ENCODE measurements around the gene TSGA10IP. TPM values are rescaled to one million over a fixed set of nuclear protein-coding genes. Genes with fewer than 3 reads are reported as not detected.

TSGA10IP gene
- total and polyA plus RNA-seq, 10 of the 15 experiments (the other 5 are each of a cell fraction or from before 2014, with no cell fraction given), result not detected

- TF ChIP-seq PKNOX1 (IDR thresholded peaks at IDR 0.05) (peak; percentile 85), SPI1 (IDR thresholded peaks at IDR 0.05; ENCODE audit: borderline replicate concordance, insufficient read depth, low read depth, low read length) (peak; percentile 69), LARP7 (IDR thresholded peaks at IDR 0.05) (peak; percentile 60), HDAC2 (IDR thresholded peaks at IDR 0.05) (no peak), NR2F1 (conservative IDR thresholded peaks at IDR 0.05) (0 out of 2 replicates have a peak, but pooled peaks have one; percentile 27), NBN (IDR thresholded peaks at IDR 0.05) (peak; percentile 98), MLLT1 (IDR thresholded peaks at IDR 0.05) (peak; percentile 88), KLF5 (IDR thresholded peaks at IDR 0.05; ENCODE audit: partially characterized antibody) (no peak), ELK1 (IDR thresholded peaks at IDR 0.05; ENCODE audit: low read depth, low read length) (peak; percentile 97), SIN3A (IDR thresholded peaks at IDR 0.05; ENCODE audit: low read depth, low read length) (peak; percentile 95), ESRRA (IDR thresholded peaks at IDR 0.05; ENCODE audit: low read length) (peak; percentile 49; the same call in 1 of the 2 replicates), ZNF384 (IDR thresholded peaks at IDR 0.05; ENCODE audit: borderline replicate concordance, low read depth, low read length) (peak; percentile 43; the same call in 1 of the 2 replicates), RFX5 (IDR thresholded peaks at IDR 0.05; ENCODE audit: low read depth, low read length) (no peak), BCL3 (IDR thresholded peaks at IDR 0.05; ENCODE audit: borderline replicate concordance, insufficient read depth, low read depth, low read length, poor library complexity, severe bottlenecking) (no peak), USF2 (IDR thresholded peaks at IDR 0.05; ENCODE audit: borderline replicate concordance, low read depth, low read length) (no peak), BCLAF1 (IDR thresholded peaks at IDR 0.05) (no peak), MXI1 (IDR thresholded peaks at IDR 0.05; ENCODE audit: low read depth, low read length) (peak; percentile 91), POLR2AphosphoS2 (IDR thresholded peaks at IDR 0.05; ENCODE audit: low read depth, low read length) (peak; percentile 82), USF1 (IDR thresholded peaks at IDR 0.05; ENCODE audit: borderline replicate concordance, extremely low read length, insufficient read depth, low read depth, low read length) (peak; percentile 14), RUNX3 (IDR thresholded peaks at IDR 0.05; ENCODE audit: low read length) (peak; percentile 75)
Observed at GRCh38 chr11:66001942-66002647, 56.8 kb downstream of the TSGA10IP start, which contains the start of the genes BANF1 and EIF1AD (continued).
